Renal pelvis (tissue), 4 donors: ENCODE measurements around the gene FHIT. TPM values are rescaled to one million over a fixed set of nuclear protein-coding genes. Genes with fewer than 3 reads are reported as not detected.

Experiments used
- DNase-seq: peaks from one replicate; pipeline ENCODE4 v3.0.0-alpha.2; 2013
- polyA plus RNA-seq, 3 donors: library from polyadenylated mRNA; unstranded; fragments of 120-200 nt; gene quantifications; one replicate each; pipeline ENCODE4 v1.2.1, GENCODE V29; 2013; ENCODE audit not compliant: insufficient read length in 3 of 3

FHIT gene
- polyA plus RNA-seq, 3 donors = 22.3 to 28.2 (median 25.5) TPM

GRCh38 chr3:60767536-60767935 lies 483.7 kb downstream of the FHIT start:
- DNase-seq = no peak

GRCh38 chr3:60765776-60766175 lies 485.5 kb downstream of the FHIT start:
- DNase-seq = no peak

GRCh38 chr3:60764870-60765269 lies 486.4 kb downstream of the FHIT start:
- no peak for DNase-seq

- no peak for DNase-seq
Observed at GRCh38 chr3:60760145-60760544, 491.1 kb downstream of the FHIT start.

GRCh38 chr3:60759439-60759838 lies 491.8 kb downstream of the FHIT start:
- DNase-seq = no peak

- no peak for DNase-seq
Observed at GRCh38 chr3:60758831-60759230, 492.4 kb downstream of the FHIT start.

- no peak for DNase-seq
Observed at GRCh38 chr3:60758171-60758570, 493.1 kb downstream of the FHIT start.

GRCh38 chr3:60757724-60758123 lies 493.5 kb downstream of the FHIT start:
- DNase-seq = no peak

- DNase-seq = no peak
Observed at GRCh38 chr3:60756241-60757030, 494.8 kb downstream of the FHIT start.

- no peak for DNase-seq
Observed at GRCh38 chr3:60755094-60755493, 496.2 kb downstream of the FHIT start.

GRCh38 chr3:60754617-60755016 lies 496.6 kb downstream of the FHIT start:
- DNase-seq = no peak

GRCh38 chr3:60752809-60753208 lies 498.4 kb downstream of the FHIT start:
- DNase-seq = no peak

GRCh38 chr3:60746695-60747416 lies 504.4 kb downstream of the FHIT start:
- DNase-seq = no peak

- DNase-seq = no peak
Observed at GRCh38 chr3:60746043-60746638, 505.1 kb downstream of the FHIT start.

- DNase-seq = peak; percentile 82
Observed at GRCh38 chr3:60743631-60744164, 507.6 kb downstream of the FHIT start.

GRCh38 chr3:60742606-60743145 lies 508.6 kb downstream of the FHIT start:
- DNase-seq = no peak

- DNase-seq = no peak
Observed at GRCh38 chr3:60737633-60738399, 513.4 kb downstream of the FHIT start.

- DNase-seq = no peak
Observed at GRCh38 chr3:60730371-60730770, 520.9 kb downstream of the FHIT start.

GRCh38 chr3:60729056-60729455 lies 522.2 kb downstream of the FHIT start:
- no peak for DNase-seq

GRCh38 chr3:60728006-60728405 lies 523.2 kb downstream of the FHIT start:
- DNase-seq = no peak

GRCh38 chr3:60720736-60721135 lies 530.5 kb downstream of the FHIT start:
- DNase-seq = no peak

- no peak for DNase-seq
Observed at GRCh38 chr3:60716573-60716972, 534.7 kb downstream of the FHIT start.
